Adrenal gland (tissue), 12 donors: Measurements from ENCODE around the gene ALG9. TPM values are rescaled to one million over a fixed set of nuclear protein-coding genes. Genes with fewer than 3 reads are reported as not detected.
A peak's percentile ranks its signal among the peaks of the same experiment; 100 is the strongest.

Source experiments
- DNase-seq, 7 donors: peaks; one replicate each; pipeline ENCODE4 v3.0.0-alpha.2; 2019 to 2020
- H3K27ac ChIP-seq, 5 donors: fragments of 200-600 bp; sonication (generic) in 4 of 5; 1 replicate in 3 of 5; 2 replicates in 2 of 5; pipeline versions ENCODE4 v1.5.1 to v1.8.0; 2016 to 2020; ENCODE audit warnings: mild to moderate bottlenecking in 1 of 5
- H3K27me3 ChIP-seq: fragments of 200-600 bp; 2 replicates; pipeline ENCODE4 v1.8.0; 2021
- H3K36me3 ChIP-seq, 2 donors: fragments of 200-600 bp; replicated peaks in 1 of 2; 1 replicate in 1 of 2; 2 replicates in 1 of 2; pipeline versions ENCODE4 v1.5.1 to v1.8.0; 2018 to 2022
- H3K4me1 ChIP-seq, 2 donors: fragments of 200-600 bp; replicated peaks in 1 of 2; 1 replicate in 1 of 2; 2 replicates in 1 of 2; pipeline versions ENCODE4 v1.5.1 to v1.8.0; 2018 to 2021
- H3K4me3 ChIP-seq, 4 donors: fragments of 200-600 bp; sonication (generic) in 3 of 4; one replicate each; pipeline ENCODE4 v1.5.1; 2016 to 2018
- H3K9me3 ChIP-seq, 3 donors: fragments of 200-600 bp; sonication (generic) in 1 of 3; replicated peaks in 1 of 3; 1 replicate in 2 of 3; 2 replicates in 1 of 3; pipeline versions ENCODE4 v1.5.1 to v1.8.0; 2016 to 2021
- POLR2A ChIP-seq, 2 donors: fragments of 450-650 bp; IDR thresholded peaks; one replicate each; pipeline ENCODE4 v1.6.1; 2017; ENCODE audit warnings: antibody characterized with exemption in 2 of 2, mild to moderate bottlenecking in 2 of 2, moderate library complexity in 1 of 2
- WGBS, 4 donors: extraction: QIAGEN DNeasy Blood & Tissue Kit in 2 of 4; methylation state at CpG; one replicate each; pipeline versions ENCODE4 v1.1.5 to v1.1.7; 2013 to 2017; 5-methylcytosine and 5-hydroxymethylcytosine counted together
- intact Hi-C, 2 donors: fragments of 100-400 bp; cut with DNase I; formaldehyde crosslinking; loops; one replicate each; pipeline versions ENCODE4 v1.14.1 to v1.15.0; 2022 to 2023
- polyA plus RNA-seq, 3 donors: library from polyadenylated mRNA; stranded (reverse); fragments of 200-250 nt in 2 of 3; fragments of 350-450 nt in 1 of 3; fragmentation: Illumina TruSeq in 1 of 3; extraction: RNeasy Lipid Tissue Mini Kit (QIAGEN cat#74804) in 1 of 3; gene quantifications; one replicate each; pipeline ENCODE4 v1.2.3, GENCODE V29; 2013 to 2014
- total RNA-seq, 9 donors: library from RNA; depleted of rRNA in 4 of 9; stranded (reverse); fragments of >200 nt in 4 of 9; fragments of 120-200 nt in 1 of 9; fragmentation: NEBNext Ultra II Directional in 1 of 9; extraction: Animal tissue kit (Norgen Biotek cat#: 25700) in 1 of 9; gene quantifications; one replicate each; pipeline versions ENCODE4 v1.1.0 to v1.2.4, GENCODE V29; 2013 to 2023
- TF ChIP-seq, protein P1 (sequence below), 6 experiments: fragments of 450-650 bp in 4 of 6; fragments of 200-600 bp in 2 of 6; sonication (generic) in 1 of 6; IDR thresholded peaks; 1 replicate in 5 of 6; 2 replicates in 1 of 6; pipeline versions ENCODE4 v1.5.1 to v1.8.0; 2016 to 2021; ENCODE audit warnings: antibody characterized with exemption in 6 of 6, mild to moderate bottlenecking in 2 of 6, moderate library complexity in 1 of 6
- donor health status: healthy with polysubstance abuse.
- donor health status: Bipolar disorder and iron deficiency.
- donor health status: DM: yes; HTN: yes; CAD: no.
- donor health status: DM: no; HTN: no; CAD: no.
- donor health status: DM: no; HTN: no; CAD: no.
- donor health status: DM: yes; HTN: yes; CAD: no.

The ALG9 gene
- total and polyA plus RNA-seq, 12 donors: 23.6 to 53.6 (median 31.2) TPM

DNA sequence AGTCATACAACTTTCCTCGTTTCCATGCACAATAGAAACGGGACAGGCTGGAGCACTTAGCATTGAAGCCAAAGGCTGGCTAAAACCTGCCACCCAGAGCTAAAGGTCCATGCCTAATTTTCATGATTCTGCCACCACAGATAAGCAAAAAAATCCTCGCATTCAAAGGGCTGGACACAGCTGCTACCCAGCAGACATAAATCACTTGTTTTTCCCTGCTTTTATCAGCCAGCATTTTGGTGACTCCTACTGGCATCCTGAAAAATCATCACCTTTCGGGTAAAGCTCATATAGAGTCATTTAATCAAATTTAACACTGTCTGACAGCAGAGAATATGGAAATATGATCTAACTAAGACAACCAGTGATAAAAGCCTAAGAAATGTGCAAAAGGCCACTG, 37.9 kb downstream of the ALG9 start:
- TF ChIP-seq, protein P1, sequence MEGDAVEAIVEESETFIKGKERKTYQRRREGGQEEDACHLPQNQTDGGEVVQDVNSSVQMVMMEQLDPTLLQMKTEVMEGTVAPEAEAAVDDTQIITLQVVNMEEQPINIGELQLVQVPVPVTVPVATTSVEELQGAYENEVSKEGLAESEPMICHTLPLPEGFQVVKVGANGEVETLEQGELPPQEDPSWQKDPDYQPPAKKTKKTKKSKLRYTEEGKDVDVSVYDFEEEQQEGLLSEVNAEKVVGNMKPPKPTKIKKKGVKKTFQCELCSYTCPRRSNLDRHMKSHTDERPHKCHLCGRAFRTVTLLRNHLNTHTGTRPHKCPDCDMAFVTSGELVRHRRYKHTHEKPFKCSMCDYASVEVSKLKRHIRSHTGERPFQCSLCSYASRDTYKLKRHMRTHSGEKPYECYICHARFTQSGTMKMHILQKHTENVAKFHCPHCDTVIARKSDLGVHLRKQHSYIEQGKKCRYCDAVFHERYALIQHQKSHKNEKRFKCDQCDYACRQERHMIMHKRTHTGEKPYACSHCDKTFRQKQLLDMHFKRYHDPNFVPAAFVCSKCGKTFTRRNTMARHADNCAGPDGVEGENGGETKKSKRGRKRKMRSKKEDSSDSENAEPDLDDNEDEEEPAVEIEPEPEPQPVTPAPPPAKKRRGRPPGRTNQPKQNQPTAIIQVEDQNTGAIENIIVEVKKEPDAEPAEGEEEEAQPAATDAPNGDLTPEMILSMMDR (IDR thresholded peaks at IDR 0.05): peak in 5 of 6 experiments; percentile 7 to 48 (median 34)
- no peak for TF ChIP-seq POLR2A (IDR thresholded peaks at IDR 0.05)
- Histone ChIP-seq H3K4me3 (no peak overlapping the region), H3K9me3 (no peaks in the 10 kb centered on the region), H3K27me3 (no peaks in the 10 kb centered on the region), H3K36me3 (peaks cover 0 to 17% of the 10 kb centered on the region in 2 donors), H3K27ac (no peak overlapping the region), H3K4me1 (peaks cover 0 to 10% of the 10 kb centered on the region in 2 donors)
- peak in 3 of 7 donors; percentile 29 to 33 (median 32) for DNase-seq
- WGBS, 4 donors: 30 to 38% (median 36%) methylated on average over 4 of the region's 4 CpGs
- intact Hi-C loops: loop anchor here in 1 of 2 donors (10.0 kb wide), 1 partner anchor 59 kb away; no protein-coding TSS in a partner anchor

DNA sequence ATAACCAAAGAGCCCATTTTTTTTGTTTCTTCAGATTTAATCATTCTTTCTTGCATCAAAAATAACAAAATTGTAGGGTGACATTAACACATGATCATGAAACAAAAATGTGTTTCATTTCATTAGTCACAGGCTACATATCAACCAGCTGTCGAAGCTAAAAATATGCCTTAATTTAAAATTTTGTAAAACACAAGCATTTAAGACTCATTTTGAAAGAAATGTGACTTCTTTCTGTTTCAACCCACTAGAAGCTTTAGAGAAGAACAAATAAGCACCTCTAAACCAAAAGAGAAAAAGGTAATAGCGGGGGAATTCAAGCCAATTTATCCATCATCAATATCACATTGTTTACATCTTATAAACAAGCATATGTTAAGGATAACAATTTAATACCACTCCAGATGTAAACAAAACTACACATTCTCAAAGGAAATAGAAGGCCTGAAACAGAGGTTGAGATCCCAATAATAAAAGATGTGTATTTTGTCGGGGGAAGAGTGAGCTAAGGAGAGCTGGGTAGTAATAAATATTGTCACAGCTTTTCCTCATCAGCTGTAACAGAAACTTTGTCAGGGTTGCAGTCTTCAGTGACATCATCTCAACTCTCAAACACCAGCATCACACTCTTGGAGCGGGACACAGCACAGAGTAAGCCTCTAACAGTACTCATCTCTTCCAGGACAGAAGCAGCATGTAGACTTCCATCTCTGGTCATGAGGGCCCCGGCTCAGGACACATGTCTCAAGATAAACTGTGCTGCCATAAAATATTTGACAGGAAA, 42.0 kb downstream of the ALG9 start:
- Histone ChIP-seq H3K4me3 (no peak overlapping the region), H3K9me3 (no peaks in the 10 kb centered on the region), H3K27me3 (no peaks in the 10 kb centered on the region), H3K4me1 (peaks cover 0 to 10% of the 10 kb centered on the region in 2 donors), H3K27ac (no peak overlapping the region), H3K36me3 (peaks cover 0 to 11% of the 10 kb centered on the region in 2 donors)
- intact Hi-C loops: no loop called here
- WGBS, 4 donors: 91 to 94% (median 93%) methylated on average over 5 of the region's 5 CpGs
- DNase-seq: no peak
- TF ChIP-seq, protein P1 (IDR thresholded peaks at IDR 0.05): no peak
- TF ChIP-seq POLR2A (IDR thresholded peaks at IDR 0.05): no peak

DNA sequence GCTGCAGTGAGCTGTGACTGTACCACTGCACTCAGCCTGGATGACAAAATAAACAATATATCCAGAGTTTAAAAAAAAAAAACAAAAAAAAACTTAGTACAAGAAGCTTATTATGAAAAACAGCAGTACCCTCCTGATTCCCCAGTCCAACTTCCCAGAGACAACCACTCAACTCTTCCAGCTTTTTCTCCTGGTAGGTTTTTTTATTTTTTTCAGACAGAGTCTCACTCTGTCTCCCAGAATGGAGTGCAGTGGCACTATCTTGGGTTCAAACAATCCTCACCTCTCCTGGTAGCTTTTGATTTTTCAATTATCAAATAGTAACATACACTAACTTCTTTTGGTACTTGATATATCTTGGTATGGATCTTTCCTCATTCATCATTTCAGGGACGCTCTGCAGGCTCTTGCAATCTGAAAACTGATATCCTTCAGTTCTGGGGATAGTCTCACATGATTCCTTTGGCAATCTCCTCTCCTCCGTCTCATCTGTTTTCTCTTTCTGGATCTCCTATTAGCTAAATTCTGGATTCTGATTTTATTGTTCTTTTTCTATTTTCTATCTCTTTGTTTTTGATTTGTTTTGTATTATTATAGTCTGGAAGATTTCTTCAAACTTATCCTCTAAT, 44.9 kb downstream of the ALG9 start:
- H3K4me3 ChIP-seq: no peak overlapping the region
- H3K9me3 ChIP-seq: no peaks in the 10 kb centered on the region
- WGBS, 4 donors: 37 to 65% (median 54%) methylated on average over 2 of the region's 2 CpGs
- intact Hi-C loops: no loop called here
- peaks cover 0 to 8% of the 10 kb centered on the region in 2 donors for H3K36me3 ChIP-seq
- TF ChIP-seq POLR2A (IDR thresholded peaks at IDR 0.05): no peak
- TF ChIP-seq, protein P1 (IDR thresholded peaks at IDR 0.05): no peak
- no peaks in the 10 kb centered on the region for H3K27me3 ChIP-seq
- DNase-seq: no peak
- H3K4me1 ChIP-seq: no peaks in the 10 kb centered on the region
- H3K27ac ChIP-seq: no peak overlapping the region

DNA sequence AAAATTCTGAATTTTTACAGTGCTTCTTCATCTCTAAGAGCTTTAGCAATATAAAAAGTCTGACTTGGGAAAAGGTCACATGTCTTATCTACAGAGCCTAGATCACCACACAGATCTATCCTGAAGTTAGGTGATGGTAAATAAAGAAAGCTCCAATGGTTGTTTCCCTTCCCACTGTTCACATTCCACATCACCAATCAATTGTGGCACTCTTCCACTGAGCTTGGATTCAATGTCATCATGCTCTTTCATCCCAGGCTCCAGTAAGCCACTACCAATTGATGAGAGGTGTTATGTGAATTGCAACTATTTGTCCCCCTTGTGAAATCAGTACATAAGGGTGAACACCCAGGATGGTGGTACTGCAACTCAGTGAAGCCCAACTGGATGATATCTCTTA, 47.8 kb downstream of the ALG9 start:
- TF ChIP-seq, protein P1 (IDR thresholded peaks at IDR 0.05): no peak
- TF ChIP-seq POLR2A (IDR thresholded peaks at IDR 0.05): no peak
- intact Hi-C loops: no loop called here
- H3K36me3 ChIP-seq: peaks cover 0 to 8% of the 10 kb centered on the region in 2 donors

More for the DNA sequence above, 47.8 kb downstream of the ALG9 start:
- Histone ChIP-seq H3K9me3 (no peaks in the 10 kb centered on the region), H3K4me1 (peaks cover 14 to 27% of the 10 kb centered on the region in 2 donors), H3K27ac (no peak overlapping the region), H3K27me3 (no peaks in the 10 kb centered on the region), H3K4me3 (no peak overlapping the region)
- DNase-seq: no peak
